ENCODE results near the gene CXCL17. TPM values are rescaled to one million over a fixed set of nuclear protein-coding genes. Genes with fewer than 3 reads are reported as not detected.
"Not testable (repeated sequence)": the region's sequence is repeated elsewhere in the genome, so short reads cannot be mapped to it uniquely, and the experiment has no call there.

The CXCL17 gene, protein sequence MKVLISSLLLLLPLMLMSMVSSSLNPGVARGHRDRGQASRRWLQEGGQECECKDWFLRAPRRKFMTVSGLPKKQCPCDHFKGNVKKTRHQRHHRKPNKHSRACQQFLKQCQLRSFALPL
- 0.25 TPM for polyA plus RNA-seq

GRCh38 chr19:42442833-42443232, at the start of gene CXCL17:
CXCL17 (minus strand) TSS chr19:42442946; CDS start chr19:42442832, 114 bp downstream.
- no peaks in the 10 kb centered on the region for H3K9me3 Mint-ChIP-seq
- peaks cover 3 to 12% (median 7%) of the 10 kb centered on the region in 3 donors for H3K4me1 Mint-ChIP-seq
- H3K4me3 Mint-ChIP-seq = no peak within 1 kb of the TSS
- H3K27ac Mint-ChIP-seq = no peak within 1 kb of the TSS
- peaks cover 2% of the 10 kb centered on the region for H3K36me3 Mint-ChIP-seq
- peaks cover 4% of the 10 kb centered on the region for H3K27me3 Mint-ChIP-seq

GRCh38 chr19:42488783-42489521, 46.2 kb upstream of the CXCL17 start:
- peaks cover 2% of the 10 kb centered on the region for H3K36me3 Mint-ChIP-seq
- no peaks in the 10 kb centered on the region for H3K4me1 Mint-ChIP-seq
- no peaks in the 10 kb centered on the region for H3K27me3 Mint-ChIP-seq
- H3K27ac Mint-ChIP-seq = no peak overlapping the region
- no peak overlapping the region for H3K4me3 Mint-ChIP-seq
- no peaks in the 10 kb centered on the region for H3K9me3 Mint-ChIP-seq

DNA sequence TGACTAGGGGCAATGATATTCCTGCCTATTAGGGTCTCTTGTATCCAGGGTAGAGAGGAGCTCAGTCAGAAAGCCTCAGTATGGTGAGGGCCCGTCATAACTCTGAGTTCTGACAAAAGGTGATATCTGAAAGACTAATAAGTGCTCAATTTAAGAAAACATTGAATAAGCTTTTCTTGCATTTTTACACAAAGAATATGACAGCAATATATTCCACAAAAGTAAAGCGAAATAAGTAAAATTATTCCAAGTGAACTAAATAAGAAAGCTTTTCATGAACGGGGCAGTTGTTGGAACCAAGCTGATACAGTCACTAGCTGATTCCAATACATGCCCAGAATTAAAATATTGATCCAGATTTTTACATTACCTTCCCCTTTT, 45.0 kb upstream of the CXCL17 start:
- Mint-ChIP-seq H3K4me1 (no peaks in the 10 kb centered on the region), H3K27me3 (no peaks in the 10 kb centered on the region), H3K9me3 (no peaks in the 10 kb centered on the region), H3K36me3 (peaks cover 2% of the 10 kb centered on the region), H3K27ac (no peak overlapping the region), H3K4me3 (no peak overlapping the region)

DNA sequence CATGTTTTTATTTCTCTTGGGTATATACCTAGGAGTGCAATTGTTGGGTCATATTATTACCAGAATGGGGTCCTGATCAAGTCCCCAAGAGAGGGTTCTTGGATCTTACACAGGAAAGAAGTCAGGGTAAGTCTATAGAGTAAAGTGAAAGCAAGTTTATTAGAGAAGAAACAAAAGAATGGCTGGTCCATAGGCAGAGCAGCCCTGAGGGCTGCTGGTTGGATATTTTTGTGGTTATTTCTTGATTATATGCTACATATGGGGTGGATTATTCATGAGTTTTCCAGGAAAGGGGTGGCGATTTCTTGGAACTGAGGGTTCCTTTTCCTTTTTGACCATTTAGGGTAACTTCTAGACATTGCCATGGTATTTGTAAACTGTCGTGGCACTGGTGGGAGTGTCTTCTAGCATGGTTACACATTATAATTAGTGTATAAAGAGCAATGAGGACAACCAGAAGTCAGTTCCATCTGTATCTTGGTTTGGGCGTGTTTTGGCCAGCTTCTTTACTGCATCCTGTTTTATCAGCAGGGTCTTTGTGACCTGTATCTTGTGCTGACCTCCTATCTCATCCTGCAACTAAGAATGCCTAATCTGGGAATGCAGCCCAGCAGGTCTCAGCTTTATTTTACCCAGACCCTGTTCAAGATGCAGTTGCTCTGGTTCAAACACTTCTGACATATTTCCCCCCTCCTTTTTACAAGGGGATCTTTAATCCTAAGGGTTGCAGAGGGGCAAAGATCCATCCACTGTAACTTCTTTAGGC, 44.5 kb upstream of the CXCL17 start:
- no peak overlapping the region for H3K27ac Mint-ChIP-seq
- peaks cover 2% of the 10 kb centered on the region for H3K36me3 Mint-ChIP-seq
- no peaks in the 10 kb centered on the region for H3K9me3 Mint-ChIP-seq
- no peaks in the 10 kb centered on the region for H3K4me1 Mint-ChIP-seq
- no peak overlapping the region for H3K4me3 Mint-ChIP-seq
- no peaks in the 10 kb centered on the region for H3K27me3 Mint-ChIP-seq

DNA sequence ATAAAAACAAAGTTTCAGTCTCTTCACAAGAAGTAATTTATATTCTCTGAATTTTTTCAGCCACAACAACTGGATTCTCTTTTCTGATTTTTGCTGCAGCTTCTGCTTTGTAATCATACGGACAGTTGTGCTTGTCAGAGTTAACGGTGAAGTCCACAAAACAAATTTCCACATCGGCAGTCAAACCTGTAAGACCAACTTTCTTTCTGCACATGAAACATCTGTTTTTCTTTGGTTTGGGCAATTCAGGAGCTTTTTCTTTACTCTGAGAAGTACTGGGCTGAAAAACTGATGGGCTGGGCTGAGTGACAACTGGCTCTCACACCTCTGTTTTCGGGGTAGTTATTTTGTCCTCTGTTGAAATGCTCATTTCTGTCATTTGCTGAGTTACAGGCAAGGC, 42.3 kb upstream of the CXCL17 start:
- H3K4me1 Mint-ChIP-seq = peaks cover 10 to 12% (median 10%) of the 10 kb centered on the region in 3 donors
- not testable (repeated sequence) for H3K27ac Mint-ChIP-seq, H3K36me3 Mint-ChIP-seq, H3K27me3 Mint-ChIP-seq, H3K4me3 Mint-ChIP-seq, H3K9me3 Mint-ChIP-seq

- peak overlapping the region in 2 of 3 donors; percentile 18 to 26 for H3K27ac Mint-ChIP-seq
- H3K36me3 Mint-ChIP-seq = peaks cover 2% of the 10 kb centered on the region
- no peaks in the 10 kb centered on the region for H3K27me3 Mint-ChIP-seq
- H3K4me3 Mint-ChIP-seq = peak overlapping the region in 2 of 4 donors; percentile 48 to 70
- no peaks in the 10 kb centered on the region for H3K9me3 Mint-ChIP-seq
- peaks cover 10 to 12% (median 10%) of the 10 kb centered on the region in 3 donors for H3K4me1 Mint-ChIP-seq
Observed at GRCh38 chr19:42480335-42481095, 37.8 kb upstream of the CXCL17 start.

GRCh38 chr19:42479736-42480135, 37.0 kb upstream of the CXCL17 start:
- no peak overlapping the region for H3K4me3 Mint-ChIP-seq
- H3K27ac Mint-ChIP-seq = no peak overlapping the region
- peaks cover 3% of the 10 kb centered on the region for H3K36me3 Mint-ChIP-seq
- peaks cover 10 to 12% (median 10%) of the 10 kb centered on the region in 3 donors for H3K4me1 Mint-ChIP-seq
- no peaks in the 10 kb centered on the region for H3K9me3 Mint-ChIP-seq
- H3K27me3 Mint-ChIP-seq = no peaks in the 10 kb centered on the region

DNA sequence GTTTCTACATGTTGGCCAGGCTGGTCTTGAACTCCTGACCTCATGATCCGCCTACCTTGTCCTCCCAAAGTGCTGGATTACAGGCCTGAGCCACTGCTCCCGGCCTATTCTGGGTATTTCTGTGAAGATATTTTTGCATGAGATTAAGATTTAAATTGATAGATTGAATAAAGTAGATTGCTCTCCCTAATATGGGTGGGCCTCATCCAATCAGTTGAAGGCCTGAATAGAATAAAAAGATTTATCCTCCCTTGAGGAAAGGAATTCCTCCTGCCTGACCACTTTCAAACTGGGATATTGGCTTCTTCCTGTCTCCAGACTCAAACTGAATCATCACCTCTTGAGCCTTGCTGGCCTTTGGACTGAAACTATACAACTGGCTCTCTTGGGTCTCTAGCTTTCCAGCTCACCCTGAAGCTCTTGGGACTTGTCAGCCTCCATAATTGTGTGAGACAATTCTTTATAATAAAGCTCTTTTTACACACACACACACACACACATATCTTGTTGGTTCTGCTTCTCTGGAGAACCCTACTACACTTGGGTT, 36.1 kb upstream of the CXCL17 start:
- H3K27me3 Mint-ChIP-seq = no peaks in the 10 kb centered on the region
- peaks cover 10 to 12% (median 10%) of the 10 kb centered on the region in 3 donors for H3K4me1 Mint-ChIP-seq
- no peak overlapping the region for H3K4me3 Mint-ChIP-seq
- H3K9me3 Mint-ChIP-seq = no peaks in the 10 kb centered on the region
- no peak overlapping the region for H3K27ac Mint-ChIP-seq
- peaks cover 3% of the 10 kb centered on the region for H3K36me3 Mint-ChIP-seq

DNA sequence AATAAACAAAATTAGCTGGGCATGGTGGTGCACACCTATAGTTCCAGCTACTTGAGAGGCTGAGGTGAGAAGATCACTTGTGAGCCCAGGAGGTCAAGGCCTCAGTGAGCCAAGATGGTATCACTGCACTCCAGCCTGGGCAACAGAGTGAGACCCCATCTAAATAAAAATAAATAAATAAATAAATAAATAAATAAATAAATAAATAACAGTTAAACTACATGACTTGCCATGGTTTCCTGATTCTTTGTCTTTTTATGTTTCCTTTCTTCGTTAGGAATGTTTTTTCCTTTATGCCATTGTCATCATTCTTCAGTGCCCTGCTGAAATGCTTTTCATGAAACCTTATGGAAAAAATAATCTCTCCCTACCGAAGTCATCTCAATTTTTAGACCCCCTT, 35.2 kb upstream of the CXCL17 start:
- Mint-ChIP-seq H3K27me3 (no peaks in the 10 kb centered on the region), H3K4me3 (no peak overlapping the region), H3K9me3 (no peaks in the 10 kb centered on the region), H3K4me1 (peaks cover 10 to 12% (median 10%) of the 10 kb centered on the region in 3 donors), H3K36me3 (peaks cover 5% of the 10 kb centered on the region), H3K27ac (no peak overlapping the region)

- Mint-ChIP-seq H3K27me3 (no peaks in the 10 kb centered on the region), H3K27ac (no peak overlapping the region), H3K4me3 (no peak overlapping the region), H3K9me3 (no peaks in the 10 kb centered on the region), H3K4me1 (peaks cover 10 to 12% (median 10%) of the 10 kb centered on the region in 3 donors), H3K36me3 (peaks cover 6% of the 10 kb centered on the region)
Observed at GRCh38 chr19:42477117-42477516, 34.4 kb upstream of the CXCL17 start.

- Mint-ChIP-seq H3K36me3 (peaks cover 6% of the 10 kb centered on the region), H3K9me3 (no peaks in the 10 kb centered on the region), H3K27ac (no peak overlapping the region), H3K4me1 (peaks cover 0 to under 1% (median under 1%) of the 10 kb centered on the region in 3 donors), H3K27me3 (no peaks in the 10 kb centered on the region), H3K4me3 (no peak overlapping the region)
Observed at GRCh38 chr19:42475366-42475765, 32.6 kb upstream of the CXCL17 start.

DNA sequence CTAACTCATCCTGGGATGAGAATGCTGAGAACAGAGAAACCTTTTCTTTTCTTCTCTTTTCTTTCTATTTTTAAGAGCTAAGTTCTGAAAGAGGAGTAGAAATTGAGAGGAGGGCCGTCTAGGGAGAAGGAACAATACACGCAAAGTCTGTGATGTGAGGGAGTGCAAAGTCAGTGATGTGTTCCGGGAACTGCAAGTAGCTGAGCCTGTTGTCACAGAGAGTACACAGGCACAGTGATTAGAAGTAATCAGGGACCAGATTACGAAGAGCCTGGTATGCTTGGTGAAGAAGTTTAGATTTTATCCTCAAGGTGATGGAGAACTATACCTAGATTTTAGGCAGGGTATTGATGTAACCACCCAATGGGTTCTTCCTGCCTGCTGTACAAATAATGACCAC, 32.0 kb upstream of the CXCL17 start:
- H3K27me3 Mint-ChIP-seq = no peaks in the 10 kb centered on the region
- H3K9me3 Mint-ChIP-seq = no peaks in the 10 kb centered on the region
- peaks cover 6% of the 10 kb centered on the region for H3K36me3 Mint-ChIP-seq
- no peak overlapping the region for H3K4me3 Mint-ChIP-seq
- peaks cover 0 to 2% (median 0%) of the 10 kb centered on the region in 3 donors for H3K4me1 Mint-ChIP-seq
- no peak overlapping the region for H3K27ac Mint-ChIP-seq

DNA sequence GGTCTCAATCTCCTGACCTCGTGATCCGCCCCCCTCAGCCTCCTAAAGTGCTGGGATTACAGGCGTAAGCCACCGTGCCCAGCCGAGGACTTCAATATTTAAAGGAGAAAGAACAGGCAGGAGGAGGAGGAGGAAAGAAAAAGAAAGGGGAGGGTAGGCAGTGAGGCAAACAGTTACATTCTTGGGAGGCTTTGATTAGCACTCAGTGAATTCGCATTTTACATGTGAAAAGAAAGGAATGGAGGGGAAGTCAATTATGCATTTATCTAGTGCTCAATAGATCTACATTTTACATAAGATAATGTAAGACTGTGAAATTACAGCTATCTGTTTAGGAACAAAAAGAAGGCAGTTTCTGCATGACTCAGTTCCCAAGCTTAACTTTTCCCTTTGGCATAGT, 30.9 kb upstream of the CXCL17 start:
- no peak overlapping the region for H3K27ac Mint-ChIP-seq
- peaks cover 0 to 4% (median 0%) of the 10 kb centered on the region in 3 donors for H3K4me1 Mint-ChIP-seq
- H3K27me3 Mint-ChIP-seq = no peaks in the 10 kb centered on the region
- no peak overlapping the region for H3K4me3 Mint-ChIP-seq
- no peaks in the 10 kb centered on the region for H3K9me3 Mint-ChIP-seq
- peaks cover 6% of the 10 kb centered on the region for H3K36me3 Mint-ChIP-seq

DNA sequence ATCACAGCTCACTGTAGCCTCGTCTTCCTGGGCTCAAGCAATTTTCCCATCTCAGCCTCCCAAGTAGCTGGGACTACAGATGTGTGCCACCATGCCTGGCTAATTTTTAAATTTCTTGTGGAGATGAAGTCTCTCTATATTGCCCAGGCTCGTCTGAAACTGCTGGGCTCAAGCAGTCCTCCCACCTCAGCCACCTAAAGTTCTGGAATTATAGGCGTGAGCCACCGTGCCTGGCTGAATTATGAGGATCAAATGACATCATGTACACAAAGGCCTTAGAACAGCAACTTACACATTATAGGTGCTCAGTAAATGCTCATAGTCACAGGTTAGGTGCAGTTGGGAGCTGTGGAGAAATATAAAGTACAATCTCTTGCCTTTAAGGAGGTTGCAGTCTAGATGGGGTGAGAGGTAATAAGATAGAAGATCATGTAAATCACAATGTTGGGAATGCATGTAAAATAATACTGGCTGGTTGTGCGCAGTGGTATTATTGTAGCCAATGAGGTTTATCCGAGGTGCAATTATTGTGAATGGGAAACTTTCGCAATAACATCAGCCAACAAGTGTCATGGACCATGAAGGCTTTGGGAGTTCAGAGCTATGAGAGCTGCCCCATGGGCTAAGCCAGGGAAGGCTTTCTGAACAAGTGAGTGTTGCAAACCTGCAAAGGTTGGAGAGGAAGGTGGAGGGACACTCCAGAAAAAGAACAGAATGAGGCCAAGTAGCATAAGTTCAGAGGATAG, 29.8 kb upstream of the CXCL17 start:
- H3K27me3 Mint-ChIP-seq = no peaks in the 10 kb centered on the region
- H3K9me3 Mint-ChIP-seq = no peaks in the 10 kb centered on the region
- peaks cover 4% of the 10 kb centered on the region for H3K36me3 Mint-ChIP-seq
- H3K27ac Mint-ChIP-seq = no peak overlapping the region
- H3K4me1 Mint-ChIP-seq = peaks cover 0 to 4% (median 0%) of the 10 kb centered on the region in 3 donors
- no peak overlapping the region for H3K4me3 Mint-ChIP-seq

Measured in IgD-negative memory B cell (primary cell).